Chondrocyte (in vitro differentiated cells): Measurements from ENCODE around the gene PRCP. TPM values are rescaled to one million over a fixed set of nuclear protein-coding genes. Genes with fewer than 3 reads are reported as not detected.

ENCODE experiments used
- DNase-seq: peaks from one replicate; pipeline ENCODE4 v3.0.0; 2021; ENCODE audit warnings: mixed read lengths, low spot score
- H3K27ac Mint-ChIP-seq: one replicate; pipeline ENCODE4 v1.8.0; 2021; ENCODE audit warnings: mild to moderate bottlenecking, moderate library complexity, mixed read lengths; ENCODE audit not compliant: unreplicated experiment
- H3K27me3 Mint-ChIP-seq: 2 replicates; pipeline ENCODE4 v1.8.0; 2021; ENCODE audit warnings: low read depth, mixed read lengths
- H3K36me3 Mint-ChIP-seq: 2 replicates; pipeline ENCODE4 v1.8.0; 2021; ENCODE audit warnings: low read depth, mixed read lengths
- H3K4me1 Mint-ChIP-seq: 2 replicates; pipeline ENCODE4 v1.8.0; 2021; ENCODE audit warnings: low read depth, mild to moderate bottlenecking, mixed read lengths
- H3K4me3 Mint-ChIP-seq: one replicate; pipeline ENCODE4 v1.8.0; 2021; ENCODE audit warnings: mild to moderate bottlenecking, moderate library complexity, mixed read lengths; ENCODE audit not compliant: unreplicated experiment
- H3K9me3 Mint-ChIP-seq: 2 replicates; pipeline ENCODE4 v1.8.0; 2021; ENCODE audit warnings: low read depth, mixed read lengths
- total RNA-seq: library from RNA; stranded (reverse); gene quantifications from 3 replicates; pipeline ENCODE4 v1.2.1, GENCODE V29; 2021
- TF ChIP-seq, protein P1 (sequence below): fragments of 200-600 bp; sonication (generic); IDR thresholded peaks from 2 replicates; pipeline ENCODE4 v1.5.0; 2021; ENCODE audit warnings: antibody characterized with exemption, mild to moderate bottlenecking, moderate library complexity

PRCP gene
- total RNA-seq, 1 donor from 2014 or later = 58.9 TPM

DNA sequence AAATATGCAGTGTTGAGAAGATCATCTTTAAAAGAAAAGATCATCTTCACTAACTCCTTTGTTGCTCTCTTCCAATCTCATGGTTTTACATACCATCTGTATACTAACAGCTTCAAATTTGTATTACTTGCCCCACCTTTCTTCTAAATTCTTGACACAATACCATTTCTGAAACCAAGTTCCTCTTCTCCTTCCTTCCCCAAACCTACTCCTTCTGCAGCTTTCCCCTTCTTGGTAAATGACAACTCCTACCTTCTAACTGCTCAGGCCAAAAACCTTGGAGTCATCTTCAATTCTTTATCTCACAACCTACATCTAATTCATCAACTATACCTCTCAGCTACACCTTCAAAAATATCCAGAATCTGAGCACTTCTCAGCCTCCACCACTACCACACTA, 9.3 kb downstream of the PRCP start:
- Mint-ChIP-seq H3K9me3 (no peaks in the 10 kb centered on the region), H3K4me3 (no peak overlapping the region), H3K4me1 (no peaks in the 10 kb centered on the region), H3K36me3 (no peaks in the 10 kb centered on the region), H3K27ac (no peak overlapping the region), H3K27me3 (no peaks in the 10 kb centered on the region)
- DNase-seq = no peak
- TF ChIP-seq, protein P1, sequence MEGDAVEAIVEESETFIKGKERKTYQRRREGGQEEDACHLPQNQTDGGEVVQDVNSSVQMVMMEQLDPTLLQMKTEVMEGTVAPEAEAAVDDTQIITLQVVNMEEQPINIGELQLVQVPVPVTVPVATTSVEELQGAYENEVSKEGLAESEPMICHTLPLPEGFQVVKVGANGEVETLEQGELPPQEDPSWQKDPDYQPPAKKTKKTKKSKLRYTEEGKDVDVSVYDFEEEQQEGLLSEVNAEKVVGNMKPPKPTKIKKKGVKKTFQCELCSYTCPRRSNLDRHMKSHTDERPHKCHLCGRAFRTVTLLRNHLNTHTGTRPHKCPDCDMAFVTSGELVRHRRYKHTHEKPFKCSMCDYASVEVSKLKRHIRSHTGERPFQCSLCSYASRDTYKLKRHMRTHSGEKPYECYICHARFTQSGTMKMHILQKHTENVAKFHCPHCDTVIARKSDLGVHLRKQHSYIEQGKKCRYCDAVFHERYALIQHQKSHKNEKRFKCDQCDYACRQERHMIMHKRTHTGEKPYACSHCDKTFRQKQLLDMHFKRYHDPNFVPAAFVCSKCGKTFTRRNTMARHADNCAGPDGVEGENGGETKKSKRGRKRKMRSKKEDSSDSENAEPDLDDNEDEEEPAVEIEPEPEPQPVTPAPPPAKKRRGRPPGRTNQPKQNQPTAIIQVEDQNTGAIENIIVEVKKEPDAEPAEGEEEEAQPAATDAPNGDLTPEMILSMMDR = no peak

DNA sequence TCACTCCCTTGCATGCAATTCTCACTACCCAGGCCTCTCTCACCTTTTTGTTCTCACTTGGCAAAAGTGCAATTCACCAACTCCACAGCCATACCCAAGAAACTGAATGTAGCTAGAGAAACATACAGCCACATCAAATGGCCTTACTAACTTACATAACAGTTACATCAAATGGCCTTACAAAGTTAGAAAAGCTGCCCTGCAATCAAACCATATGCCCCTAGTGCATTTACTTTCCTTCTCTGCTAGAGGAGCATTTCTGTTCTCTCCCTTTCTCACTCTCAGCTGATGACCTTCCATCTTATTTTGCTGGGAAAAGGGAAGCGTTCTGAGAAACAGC, 10.3 kb downstream of the PRCP start:
- no peaks in the 10 kb centered on the region for H3K9me3 Mint-ChIP-seq
- H3K27ac Mint-ChIP-seq = no peak overlapping the region
- H3K27me3 Mint-ChIP-seq = no peaks in the 10 kb centered on the region
- no peaks in the 10 kb centered on the region for H3K4me1 Mint-ChIP-seq
- no peak for DNase-seq
- no peak overlapping the region for H3K4me3 Mint-ChIP-seq
- TF ChIP-seq, protein P1 = no peak
- H3K36me3 Mint-ChIP-seq = no peaks in the 10 kb centered on the region

DNA sequence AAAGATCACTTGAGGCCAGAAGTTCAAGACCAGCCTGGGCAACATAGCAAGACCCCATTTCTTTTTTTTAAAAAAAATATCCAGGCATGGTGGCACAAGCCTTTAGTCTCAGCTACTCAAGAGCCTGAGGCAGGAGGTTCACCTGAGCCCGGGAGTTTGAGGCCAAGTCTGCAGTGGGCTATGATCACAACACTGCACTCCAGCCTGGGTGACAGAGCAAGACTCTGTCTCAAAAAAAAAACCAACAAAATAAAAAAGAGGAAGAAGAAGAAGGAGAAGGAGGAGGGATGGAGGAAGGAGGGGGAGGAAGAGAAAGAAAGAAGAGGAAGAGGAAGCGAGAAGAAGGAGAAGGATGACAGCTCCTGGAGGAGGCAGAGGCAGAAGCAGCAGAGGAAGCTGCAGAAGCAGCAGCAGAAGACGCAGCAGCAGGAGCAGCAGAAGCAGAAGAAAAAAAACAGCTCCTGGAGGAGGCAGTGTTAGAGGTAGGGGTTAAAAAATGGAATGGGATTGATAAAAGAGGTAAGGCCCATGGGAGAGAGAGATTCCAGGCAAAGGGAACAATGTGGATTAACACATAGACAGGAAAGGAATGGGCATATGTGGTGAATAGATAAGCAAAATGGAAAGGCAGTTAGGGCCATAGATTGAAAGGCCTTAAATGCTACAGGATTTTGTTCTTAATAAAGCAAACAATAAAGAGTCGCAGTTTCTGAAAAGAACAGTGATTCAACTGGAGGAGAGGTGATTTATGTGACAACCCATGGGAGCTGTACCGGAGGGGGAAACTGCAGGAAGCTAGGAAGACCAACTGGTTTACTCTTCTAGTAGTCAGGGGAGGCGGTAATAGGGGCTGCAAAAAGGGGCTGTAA, 10.9 kb downstream of the PRCP start:
- no peak for DNase-seq
- Mint-ChIP-seq H3K4me3 (no peak overlapping the region), H3K4me1 (no peaks in the 10 kb centered on the region), H3K27me3 (no peaks in the 10 kb centered on the region), H3K9me3 (no peaks in the 10 kb centered on the region), H3K36me3 (no peaks in the 10 kb centered on the region), H3K27ac (no peak overlapping the region)
- TF ChIP-seq, protein P1 = no peak

DNA sequence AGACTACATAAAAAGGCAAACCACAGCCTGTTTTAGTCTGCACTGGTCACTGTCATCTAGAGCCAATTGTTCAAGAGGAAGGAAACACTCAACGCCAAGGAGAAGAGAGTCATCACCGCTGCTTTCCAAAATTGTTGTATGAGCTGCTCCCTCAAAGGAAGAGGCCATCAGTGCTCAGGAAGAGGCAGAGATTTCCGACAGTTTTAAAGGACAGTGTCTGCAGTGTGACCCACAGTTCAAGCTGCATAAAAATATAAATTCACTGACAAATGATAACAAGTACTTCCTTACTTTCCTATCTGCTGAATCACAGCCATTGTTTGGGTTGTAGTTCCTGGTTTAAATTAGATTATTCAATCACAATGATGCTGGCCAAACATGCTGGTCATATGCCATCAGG, 16.4 kb downstream of the PRCP start:
- H3K4me1 Mint-ChIP-seq = no peaks in the 10 kb centered on the region
- H3K9me3 Mint-ChIP-seq = peaks cover 3% of the 10 kb centered on the region
- H3K27ac Mint-ChIP-seq = no peak overlapping the region
- no peak overlapping the region for H3K4me3 Mint-ChIP-seq
- no peak for DNase-seq
- TF ChIP-seq, protein P1 = no peak
- H3K36me3 Mint-ChIP-seq = no peaks in the 10 kb centered on the region
- no peaks in the 10 kb centered on the region for H3K27me3 Mint-ChIP-seq

DNA sequence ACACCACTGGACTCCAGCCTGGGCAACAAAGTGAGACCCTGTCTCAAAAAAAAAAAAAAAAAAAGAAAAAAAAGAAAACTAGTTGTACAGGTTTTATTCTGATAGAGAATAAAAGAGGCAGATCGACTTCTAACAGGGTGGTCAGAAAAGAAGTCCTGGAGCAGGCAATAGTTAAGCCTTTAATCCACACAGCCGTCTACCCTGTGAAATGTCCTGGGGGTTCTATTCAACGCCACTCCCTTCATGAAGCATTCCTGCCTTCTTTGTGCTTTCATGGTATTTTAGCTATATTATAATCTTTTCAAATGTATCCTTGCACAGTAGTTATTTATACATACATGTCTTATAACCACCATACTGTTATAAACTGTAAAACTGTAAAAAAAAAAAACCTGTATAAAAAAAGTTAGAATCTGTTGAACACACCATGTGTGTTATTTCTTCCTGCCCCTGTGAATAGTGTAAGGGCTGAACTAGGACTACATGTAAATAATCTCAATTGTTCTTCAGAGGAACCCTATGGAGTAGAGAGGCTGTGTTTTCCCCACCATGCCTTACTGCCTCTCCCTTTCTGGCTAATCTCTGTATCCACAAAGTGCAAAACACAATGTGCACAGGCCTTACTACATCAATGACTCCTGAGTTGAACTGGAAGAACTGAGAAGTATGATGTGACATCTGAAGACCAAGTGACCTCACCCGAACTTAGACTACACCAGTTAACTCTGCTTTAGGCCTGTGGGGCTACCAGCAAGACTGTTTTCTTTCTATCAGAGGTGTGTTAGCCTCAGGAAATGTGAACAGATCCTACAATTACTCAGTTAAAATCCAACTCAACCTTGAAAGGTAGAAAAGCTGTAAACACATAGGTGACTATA, 25.3 kb downstream of the PRCP start:
- no peaks in the 10 kb centered on the region for H3K27me3 Mint-ChIP-seq
- H3K4me3 Mint-ChIP-seq = no peak overlapping the region
- no peak for DNase-seq
- no peaks in the 10 kb centered on the region for H3K36me3 Mint-ChIP-seq
- no peak overlapping the region for H3K27ac Mint-ChIP-seq
- no peaks in the 10 kb centered on the region for H3K4me1 Mint-ChIP-seq
- no peaks in the 10 kb centered on the region for H3K9me3 Mint-ChIP-seq
- TF ChIP-seq, protein P1 = no peak
